NCI-H526 treated with DMSO at 0.1 percent for 48 hours (cell line): ENCODE data around the gene TANGO6.
A peak's percentile ranks its signal among the peaks of the same experiment; 100 is the strongest.

Experiments
- DNase-seq: peaks from one replicate; lab custom pipeline; 2025; lab: John Stamatoyannopoulos, UW

TANGO6 gene

DNA sequence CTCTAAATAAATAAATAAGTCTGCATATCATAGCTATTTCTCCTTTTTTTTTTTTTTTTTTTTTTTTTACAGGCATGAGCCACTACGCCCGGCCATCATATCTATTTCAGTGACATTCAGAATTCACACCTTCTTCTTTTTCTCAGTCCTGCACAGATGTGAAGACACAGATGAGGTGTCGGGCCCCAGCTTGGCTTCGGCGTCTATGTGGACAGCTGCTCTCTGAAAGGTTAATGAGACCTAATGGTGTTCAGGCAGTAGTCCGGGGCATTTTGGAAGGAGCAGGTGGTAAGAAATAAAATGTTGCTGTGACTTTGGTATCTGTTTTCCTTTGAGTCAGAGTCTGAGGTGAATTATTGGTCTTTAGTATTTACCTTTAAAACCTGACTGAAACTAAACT lies 23.6 kb downstream of the TANGO6 start:
- no peak for DNase-seq

DNA sequence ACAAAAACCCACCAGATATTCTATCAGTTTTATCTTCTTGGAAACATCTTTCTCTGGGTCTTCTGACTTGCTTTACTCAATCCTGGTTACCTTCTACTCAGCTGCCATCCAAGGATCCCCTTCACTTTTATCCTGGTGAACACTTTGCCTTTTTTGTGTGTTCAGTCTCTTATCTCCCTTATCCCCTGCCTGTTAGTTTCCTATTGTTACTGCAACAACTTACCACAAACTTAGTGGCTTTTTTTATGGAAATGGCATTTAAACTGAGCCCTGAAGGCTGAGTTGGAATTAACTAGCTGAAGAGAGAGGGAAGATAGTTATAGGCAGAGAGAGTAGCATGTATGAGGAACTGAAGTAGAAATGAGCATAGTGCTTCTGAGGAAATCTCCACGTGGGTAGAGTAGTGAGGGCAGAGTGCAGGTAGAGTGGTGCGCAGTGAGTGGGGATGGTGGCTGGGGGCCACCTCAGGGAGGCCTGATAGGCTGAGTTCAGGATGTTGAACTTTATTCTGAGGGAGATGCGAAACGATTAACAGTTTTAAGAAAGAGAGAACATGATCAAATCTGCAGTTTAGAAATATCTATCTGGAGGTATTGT lies 26.3 kb downstream of the TANGO6 start:
- no peak for DNase-seq

DNA sequence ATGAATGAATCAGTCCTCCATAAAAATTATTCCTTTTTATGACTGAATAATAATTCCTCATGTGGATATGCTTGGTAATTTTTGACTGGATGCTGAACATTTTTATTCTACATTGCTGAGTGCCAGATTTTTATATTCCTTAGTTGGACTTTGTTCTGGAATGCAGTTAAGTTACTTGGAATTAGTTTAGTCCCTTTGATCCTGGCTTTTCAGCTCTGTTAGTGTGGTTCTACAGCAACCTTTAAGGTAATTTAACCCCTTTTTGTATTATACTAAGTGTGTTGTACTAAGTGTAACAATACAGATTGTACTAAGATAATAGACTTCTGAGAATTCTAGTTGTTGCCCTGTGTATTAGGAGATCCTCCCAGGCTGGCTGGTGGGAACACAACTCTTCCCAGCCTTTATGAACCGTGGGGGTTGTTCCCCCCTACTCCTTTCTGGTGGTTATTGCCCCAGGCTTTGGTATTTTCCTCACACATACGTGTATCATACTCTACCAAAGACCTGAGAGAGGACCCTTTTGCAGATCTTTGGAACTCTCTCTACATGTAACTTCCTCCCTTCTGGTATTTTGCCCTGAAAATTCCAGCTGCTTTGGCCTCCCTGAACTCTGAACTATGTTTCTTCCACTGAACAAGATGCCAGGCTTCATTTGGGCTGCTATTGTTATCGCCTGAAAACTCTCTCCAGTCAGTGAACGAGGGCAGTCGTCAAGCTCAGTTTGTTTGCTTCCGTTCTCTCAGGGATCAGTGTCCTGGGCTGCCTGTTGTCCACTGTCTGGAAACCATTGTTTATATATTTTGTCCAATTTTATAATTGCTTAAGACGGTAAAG lies 30.5 kb downstream of the TANGO6 start:
- no peak for DNase-seq

DNA sequence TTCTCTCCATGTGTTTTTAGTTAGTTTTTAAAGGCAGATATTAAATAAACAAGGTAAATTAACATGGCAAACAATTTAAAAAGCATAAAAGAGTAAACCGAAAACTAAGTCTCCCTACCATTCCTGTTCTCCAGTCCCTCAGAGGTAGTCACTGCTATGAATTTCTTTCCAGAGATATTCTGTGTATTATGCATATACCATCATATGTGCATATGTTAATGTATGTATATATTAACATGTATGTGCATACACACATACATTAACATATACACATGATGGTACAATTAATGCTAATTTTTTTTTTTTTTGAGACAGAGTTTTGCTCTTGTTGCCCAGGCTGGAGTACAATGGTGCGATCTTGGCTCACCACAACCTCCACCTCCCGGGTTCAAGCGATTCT lies 32.5 kb downstream of the TANGO6 start:
- no peak for DNase-seq

DNA sequence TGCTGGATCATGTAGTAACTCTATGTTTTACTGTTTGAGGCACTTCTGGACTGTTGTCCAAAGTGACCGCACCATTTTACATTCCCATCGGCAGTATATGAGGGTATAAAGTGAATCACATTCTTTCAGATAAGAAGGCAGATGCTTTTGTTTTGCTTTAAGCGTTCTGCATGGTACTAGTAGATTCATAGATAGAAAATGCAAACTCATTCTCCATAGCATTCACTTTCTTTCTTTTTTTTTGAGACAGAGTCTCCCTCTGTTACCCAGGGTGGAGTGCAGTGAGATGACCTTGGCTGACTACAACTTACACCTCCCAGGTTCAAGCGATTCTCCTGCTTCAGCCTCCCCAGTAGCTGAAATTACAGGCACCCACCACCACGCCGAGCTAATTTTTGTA lies 40.4 kb downstream of the TANGO6 start:
- DNase-seq = no peak

DNA sequence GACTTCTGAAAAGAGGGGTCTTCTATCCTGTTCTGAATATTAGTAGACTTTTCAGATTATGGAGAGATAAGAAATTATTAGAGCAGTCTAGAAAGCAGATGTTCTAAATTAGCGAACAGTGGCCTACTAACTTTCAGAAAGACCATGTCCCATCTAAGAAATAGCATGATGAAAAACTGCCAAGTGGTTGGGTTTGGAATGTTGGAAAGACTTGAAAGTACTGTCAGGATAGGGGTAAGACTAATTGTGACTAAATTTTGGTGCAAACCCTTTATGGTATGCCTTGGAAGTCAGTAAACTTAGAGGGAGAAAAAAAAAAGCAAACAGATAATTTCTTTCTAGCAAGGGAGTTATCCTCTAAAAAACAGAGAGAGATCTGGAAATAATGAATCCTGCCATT lies 41.1 kb downstream of the TANGO6 start:
- no peak for DNase-seq

DNA sequence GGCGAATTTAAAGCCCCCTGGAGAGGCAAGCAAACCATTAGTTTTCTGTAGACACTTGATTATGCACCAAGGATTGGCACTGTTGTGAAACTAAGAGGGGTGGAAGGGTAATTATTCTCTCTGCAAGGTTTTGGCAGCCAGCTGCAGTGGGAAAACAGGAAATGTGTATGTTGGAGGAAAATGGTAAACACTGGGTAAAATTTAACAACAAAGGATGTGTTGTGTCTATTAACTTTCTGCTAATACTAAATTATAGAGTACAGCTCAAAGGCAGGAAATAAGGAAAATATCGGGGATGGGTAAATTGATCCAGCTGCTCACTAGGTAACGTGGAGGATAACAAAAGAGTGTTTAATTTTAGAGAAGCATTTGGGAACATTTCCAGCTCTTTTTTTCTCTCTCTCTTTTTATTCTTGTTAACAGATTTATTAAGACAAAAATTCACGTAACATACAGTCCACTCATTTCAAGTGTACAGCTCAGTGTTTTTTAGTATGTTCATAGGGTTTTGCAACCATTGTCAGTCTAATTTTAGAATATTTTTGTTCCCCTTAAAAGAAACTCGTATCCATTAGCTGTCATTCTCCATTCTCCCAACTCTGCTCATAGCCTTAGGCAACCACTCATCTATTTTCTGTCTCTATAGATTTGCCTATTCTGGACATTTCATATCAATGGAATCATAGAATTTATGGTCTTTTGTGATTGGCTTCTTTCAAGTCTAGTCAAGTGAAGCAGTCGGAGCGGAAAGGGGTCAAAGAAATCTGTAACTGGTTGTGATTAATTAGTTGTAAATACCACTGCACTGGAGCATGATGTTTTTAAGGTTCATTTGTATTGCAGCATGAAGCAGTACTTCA lies 41.8 kb downstream of the TANGO6 start:
- no peak for DNase-seq

DNA sequence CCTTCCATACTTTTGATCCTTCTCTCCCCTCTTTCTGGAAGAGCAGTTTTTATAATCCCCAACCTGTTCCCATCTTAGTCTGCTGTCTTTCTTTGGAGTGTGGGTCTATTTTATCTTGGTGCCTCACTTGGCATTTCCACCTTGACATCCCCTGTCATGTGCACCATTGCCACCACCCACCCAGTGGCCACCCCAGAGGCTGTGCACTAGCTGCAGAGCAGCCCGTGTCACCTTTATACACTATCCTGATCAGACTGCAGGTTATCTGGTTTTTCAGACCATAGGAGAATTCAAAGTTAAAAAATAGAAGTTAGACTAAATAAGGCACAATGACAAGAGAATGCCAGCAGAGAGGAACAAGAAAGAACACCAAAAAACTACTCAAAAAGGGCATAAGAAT lies 43.8 kb downstream of the TANGO6 start:
- no peak for DNase-seq

DNA sequence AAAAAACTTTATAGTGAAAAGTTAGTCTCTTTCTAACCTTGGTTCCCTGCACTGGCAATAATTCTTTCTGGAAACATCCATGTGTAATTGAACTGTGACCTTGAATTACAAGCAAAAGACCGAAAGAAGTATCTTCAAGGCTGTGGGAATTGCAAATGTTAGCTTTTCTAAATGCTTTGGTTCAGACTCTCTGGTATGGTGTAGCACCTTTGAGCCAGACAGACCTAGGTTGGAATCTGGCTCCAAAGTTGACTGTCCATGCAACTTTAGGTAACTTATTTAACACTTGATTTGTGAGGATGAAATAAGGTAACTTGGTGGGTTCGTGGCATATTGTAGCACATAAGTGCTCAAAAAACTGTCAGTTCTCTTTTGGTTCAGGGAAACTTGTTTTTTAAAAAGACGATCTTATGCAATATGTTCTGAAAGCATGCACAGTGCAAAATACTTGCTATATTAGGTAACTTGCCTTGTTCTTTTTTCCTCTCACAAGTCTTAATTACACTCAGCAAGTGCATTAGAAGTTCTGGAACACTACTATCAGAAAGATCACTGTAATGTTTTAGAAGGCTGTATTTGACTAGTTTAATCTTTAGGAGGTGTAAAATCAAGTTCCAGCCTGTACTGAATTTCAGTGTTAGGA lies 46.3 kb downstream of the TANGO6 start:
- no peak for DNase-seq

DNA sequence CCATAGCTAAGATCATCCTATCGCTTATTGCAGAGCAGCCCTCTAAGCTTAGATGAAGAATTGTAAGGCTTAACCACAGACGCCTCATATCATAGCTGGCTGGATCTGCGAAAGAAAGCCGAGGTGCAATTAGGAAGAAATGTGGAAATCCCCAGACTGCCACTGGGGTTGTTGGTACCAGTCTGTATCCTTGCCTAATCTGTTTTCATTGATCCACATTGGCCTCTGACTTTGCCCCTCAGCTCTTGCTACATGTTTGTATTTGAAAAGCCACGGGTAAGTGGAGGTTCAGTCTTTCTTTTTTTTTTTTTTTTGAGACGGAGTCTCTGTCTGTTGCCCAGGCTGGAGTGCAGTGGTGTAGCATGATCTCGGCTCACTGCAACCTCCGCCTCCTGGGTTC lies 48.9 kb downstream of the TANGO6 start:
- no peak for DNase-seq

DNA sequence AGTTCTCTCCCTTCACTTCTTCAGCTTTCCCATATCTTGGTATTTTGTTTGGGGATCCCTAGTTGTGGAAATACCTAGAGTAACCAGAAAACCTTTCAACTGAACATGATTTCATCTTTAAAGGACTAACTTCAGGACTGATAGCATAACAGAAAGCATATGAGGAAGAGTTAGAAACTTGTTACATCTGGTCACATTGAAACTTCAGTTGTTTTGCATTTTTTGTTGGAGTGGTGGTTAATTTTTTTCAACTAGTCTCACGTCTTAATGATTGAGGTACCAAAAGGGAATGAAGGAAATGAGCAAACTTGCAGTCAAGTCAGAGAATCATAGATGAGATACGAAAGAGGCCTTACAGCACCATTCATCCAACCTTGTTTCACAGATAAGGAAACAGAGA lies 49.6 kb downstream of the TANGO6 start:
- DNase-seq = no peak

DNA sequence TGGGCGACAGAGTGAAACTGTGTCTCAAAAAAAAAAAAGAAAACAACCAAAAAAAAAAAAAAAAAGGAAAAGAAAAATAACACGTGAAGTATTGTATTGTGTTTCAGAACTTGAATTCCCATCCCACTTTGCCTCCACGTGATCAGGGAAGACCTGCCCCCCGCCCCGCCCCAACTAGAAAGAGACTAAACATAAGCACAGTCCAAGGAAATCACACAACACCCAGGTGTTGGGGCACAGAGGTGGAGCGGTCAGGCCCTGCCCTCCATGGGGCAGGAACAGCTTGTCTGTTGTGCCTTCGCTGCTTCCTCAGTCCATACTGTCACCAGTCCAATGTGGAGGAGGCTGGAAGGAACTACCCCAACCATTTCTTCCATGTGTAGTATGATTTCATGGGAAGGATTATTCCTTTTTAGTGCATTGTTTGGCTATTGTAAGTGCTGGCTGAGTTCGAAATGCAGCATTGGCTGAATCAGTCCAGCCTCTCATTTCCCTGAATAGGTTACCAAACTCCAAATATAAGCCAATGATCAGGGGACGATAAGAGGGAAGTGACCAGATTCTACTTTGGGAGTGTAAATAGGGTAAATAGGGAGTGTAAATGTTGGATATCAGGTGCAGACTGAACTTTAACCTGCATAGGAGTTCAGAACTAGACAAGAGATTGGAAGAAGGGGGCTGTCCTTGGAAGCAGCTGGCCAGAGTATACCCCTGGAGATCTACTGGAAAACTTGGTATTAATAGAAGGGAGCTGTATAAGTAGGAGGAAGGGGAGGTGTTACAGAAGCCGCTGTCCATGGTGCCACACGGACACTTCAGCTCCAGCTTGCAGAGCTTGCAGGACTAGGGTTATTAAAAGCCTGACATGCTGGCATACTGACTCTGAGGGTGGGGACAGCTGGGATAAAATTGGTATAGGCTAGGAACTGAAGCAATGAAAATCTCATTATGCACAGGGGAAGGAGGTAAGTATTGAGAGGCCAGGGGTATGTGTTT lies 50.7 kb downstream of the TANGO6 start:
- no peak for DNase-seq

DNA sequence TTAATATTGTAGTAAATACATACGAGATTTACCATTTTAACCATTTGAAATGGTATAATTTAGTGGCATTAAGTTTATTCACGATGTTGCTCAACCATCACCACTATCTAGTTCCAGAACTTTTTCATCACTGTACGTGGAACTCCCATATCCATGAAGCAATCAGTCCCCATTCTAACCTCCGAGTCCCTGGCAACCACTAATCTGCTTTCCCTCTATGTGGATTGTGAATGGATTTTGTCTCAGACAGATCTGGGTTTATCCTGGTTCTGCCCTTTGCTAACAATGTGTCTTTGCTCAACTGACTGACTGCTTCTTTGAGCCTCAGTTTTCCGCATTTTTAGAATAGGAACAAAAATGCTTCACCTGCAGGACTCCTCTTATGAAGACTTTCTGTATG lies 51.4 kb downstream of the TANGO6 start:
- DNase-seq = no peak

DNA sequence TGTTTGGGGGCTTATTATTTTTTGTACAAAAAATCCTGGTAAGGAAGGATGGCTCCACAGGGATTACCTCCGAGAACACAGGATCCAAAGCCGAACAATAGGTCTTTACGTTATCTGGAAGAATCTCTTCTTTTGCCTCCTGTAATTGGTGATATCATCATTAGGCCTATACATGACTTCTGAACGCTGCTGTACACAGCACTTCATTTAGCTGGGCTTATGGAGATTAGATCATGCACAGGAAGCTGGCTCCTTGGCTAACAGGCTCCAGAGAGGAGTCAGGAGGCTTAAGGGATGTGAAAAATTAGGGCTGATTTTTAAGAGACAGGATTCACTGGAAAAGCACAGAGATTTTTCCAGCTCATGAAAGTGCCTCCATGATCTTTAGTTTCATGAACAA lies 54.7 kb downstream of the TANGO6 start:
- no peak for DNase-seq

DNA sequence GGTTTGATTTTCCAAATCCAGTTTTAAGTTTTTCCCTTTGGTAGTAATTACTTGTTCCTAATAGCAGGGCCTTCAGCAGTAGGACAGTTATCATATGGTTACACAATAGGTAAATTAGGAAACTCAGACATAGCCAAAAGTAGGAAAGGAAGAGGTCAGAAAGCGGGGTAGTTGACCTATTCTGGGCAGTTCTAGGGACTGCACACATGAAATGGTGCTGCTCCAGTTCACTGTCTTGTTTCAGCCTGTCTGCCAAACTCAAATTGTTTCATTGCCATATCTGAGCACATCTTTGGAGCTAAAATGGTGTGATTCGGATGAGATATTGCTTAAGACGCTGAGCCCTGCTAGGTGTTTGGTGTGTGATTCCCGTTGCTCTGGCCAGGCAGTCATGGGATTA lies 56.7 kb downstream of the TANGO6 start:
- DNase-seq = no peak

DNA sequence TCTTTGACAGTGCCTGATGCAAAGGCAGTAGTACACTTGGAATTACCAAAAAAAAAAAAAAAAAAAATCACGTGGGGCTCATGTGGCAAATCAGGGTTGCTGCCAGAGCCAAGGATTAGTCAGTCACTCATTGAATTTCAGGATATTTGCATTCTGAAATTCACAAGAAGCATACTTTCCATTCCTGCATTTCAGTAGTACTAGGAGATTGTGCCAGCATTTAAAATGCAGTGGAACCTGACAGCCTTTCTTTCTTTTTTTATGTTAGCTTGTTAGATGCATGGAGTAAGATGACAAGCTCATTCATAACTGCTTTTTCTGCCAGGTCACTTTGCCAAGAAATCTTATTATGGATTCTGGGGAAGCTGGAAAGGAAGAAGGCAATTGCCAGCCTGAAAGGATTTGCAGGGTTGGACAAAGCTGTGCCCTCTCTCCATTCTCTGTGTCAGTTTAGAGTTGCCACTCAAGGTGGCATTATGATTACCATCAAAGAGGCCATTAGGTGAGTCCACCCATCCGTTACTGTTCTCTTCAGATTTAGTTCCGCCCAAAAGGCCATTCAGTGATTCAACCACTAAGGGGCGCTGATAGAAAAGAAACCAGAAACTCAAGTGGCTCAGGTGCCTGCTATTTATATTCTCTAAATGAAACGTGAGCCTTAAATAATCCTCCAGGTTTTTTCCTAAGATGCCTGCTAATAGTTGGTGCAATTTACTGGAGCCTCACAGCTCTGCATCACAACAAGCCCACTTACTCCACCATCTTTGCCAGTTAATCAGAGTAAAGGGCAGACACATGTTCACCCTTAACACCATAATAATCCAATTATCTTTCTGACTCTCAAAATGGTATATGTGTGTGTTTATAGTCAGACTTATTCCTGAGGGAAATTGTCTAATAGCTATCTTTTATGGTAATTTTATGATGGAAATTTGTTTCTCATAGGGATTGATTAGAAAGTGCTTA lies 59.0 kb downstream of the TANGO6 start:
- peak; percentile 21 for DNase-seq

DNA sequence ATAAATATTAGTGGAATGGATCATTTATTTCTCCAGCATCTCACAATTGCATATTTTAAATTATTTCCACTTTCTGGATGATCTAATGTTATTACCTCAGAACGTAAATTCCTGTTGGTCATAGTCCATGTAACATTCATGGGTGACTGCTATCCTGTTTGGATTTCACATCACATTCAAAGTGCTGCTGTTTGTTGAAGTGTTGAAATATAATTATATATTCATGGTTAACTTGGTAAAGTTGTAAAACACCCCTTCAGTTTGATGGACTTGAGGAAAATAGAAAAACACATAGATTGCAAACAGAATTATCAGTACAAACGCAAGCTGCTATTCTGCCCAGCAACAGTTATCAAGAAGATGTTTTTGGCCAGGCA lies 59.6 kb downstream of the TANGO6 start:
- DNase-seq = no peak

DNA sequence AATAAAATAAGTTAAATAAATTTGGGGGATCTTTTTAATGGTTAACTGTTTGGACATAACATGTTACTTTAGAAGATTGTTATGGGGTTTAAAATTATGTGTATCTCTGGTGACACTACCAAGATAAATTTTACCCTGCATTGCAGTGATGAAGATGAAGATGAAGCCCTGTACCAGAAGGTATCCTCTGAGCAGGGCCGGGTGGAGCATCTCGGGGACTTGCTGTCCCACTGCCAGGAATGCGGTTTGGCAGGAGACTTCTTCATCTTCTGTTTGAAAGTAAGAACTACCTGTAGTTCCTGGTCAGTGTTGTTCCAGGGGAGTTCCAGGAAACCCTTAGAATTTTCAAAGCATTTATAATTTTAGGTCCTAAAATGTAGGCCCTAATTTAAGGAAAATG lies 64.0 kb downstream of the TANGO6 start:
- no peak for DNase-seq

DNA sequence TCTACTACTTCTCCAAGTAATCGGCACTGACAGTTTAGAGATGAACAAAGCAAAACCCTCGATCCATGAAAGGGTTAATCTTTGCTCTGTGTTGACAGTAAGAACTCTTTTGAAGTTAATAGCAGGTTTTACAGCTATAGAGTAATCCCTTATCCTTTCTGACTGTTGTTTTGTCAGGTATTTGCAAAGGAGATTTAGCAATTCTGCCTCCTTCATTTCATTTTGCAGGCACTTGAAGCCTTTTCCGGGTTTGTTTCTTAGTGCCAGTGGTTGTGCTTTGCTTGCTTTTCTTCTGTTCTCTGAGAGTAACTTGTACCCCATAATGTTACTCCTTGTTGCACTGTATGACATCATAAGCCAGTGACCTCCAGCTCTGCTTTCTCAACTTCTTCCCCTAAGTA lies 64.5 kb downstream of the TANGO6 start:
- DNase-seq = no peak

DNA sequence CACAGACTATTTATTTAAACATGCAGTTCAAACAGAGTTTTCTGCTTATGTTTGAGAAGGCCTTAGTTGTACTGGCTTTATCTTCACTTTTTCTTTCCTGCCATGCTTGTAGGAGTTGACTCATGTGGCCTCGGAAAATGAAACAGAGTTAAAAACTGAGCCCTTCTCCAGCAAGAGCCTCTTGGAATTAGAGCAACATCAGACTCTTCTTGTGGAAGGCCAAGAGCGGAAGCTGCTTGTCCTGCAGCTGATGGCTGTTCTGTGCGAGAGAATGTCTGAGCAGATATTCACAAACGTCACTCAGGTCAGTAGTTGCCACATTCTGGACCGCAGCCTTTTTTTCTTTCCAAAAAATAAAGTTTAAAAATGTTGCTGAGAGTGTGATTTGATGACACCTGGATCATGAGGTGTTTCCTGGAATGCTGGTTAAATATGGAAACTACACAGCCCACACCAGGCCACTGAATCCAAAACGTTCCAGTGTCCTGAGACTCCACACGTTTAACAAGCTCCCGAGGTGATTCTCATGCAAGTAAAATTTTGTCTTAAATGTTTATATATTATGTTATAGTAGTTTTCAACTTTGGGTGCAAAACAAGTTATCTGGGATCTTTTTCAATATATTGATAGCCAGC lies 65.9 kb downstream of the TANGO6 start:
- no peak for DNase-seq
